ENCODE results near the gene PPP2R3C. TPM values are rescaled to one million over a fixed set of nuclear protein-coding genes. Genes with fewer than 3 reads are reported as not detected.

PPP2R3C gene
- total and polyA plus RNA-seq, 2 experiments from 2014 or later = 35.9 to 43.0 TPM

DNA sequence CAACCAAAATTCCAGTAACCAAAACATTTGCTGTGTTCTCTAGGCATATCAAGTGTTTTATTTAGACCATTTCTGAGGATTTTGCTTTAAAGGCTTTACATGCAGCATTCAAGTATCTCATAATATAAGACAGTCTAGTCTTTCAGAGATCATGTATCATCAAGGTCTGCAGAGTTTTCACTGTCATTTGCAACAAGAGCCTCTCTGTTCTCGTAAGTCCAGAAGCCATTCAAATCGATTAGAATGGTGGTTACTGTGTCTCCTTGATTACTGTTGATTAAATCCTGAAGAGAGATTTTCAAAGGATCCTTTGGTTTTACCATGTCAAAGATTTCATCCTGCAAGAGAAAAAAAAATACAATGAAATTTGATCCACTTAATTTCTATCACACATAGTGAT lies 36.3 kb downstream of the PPP2R3C start:
- ATAC-seq (no peak), DNase-seq (ENCODE audit: low spot score) (no peak)
- Histone ChIP-seq H3K36me3 (ENCODE audit: insufficient read depth) (peaks cover 6% of the 10 kb centered on the region; the same call in 1 of the 2 replicates), H3K4me3 (no peak overlapping the region), H3K27me3 (ENCODE audit: insufficient read depth) (no peaks in the 10 kb centered on the region), H4K20me1 (replicated peaks; ENCODE audit: insufficient read depth) (no peaks in the 10 kb centered on the region; the same call in 1 of the 2 replicates), H3K4me1 (ENCODE audit: insufficient read depth) (no peaks in the 10 kb centered on the region), H3K27ac (ENCODE audit: low read depth) (no peak overlapping the region), H2AFZ (no peak overlapping the region), H3K79me2 (replicated peaks; ENCODE audit: insufficient read depth) (no peaks in the 10 kb centered on the region), H3K4me2 (no peak overlapping the region), H3F3A (replicated peaks; ENCODE audit: low read depth) (no peaks in the 10 kb centered on the region), H3K9me2 (ENCODE audit: insufficient read depth) (no peaks in the 10 kb centered on the region)
- H3K4me1 Mint-ChIP-seq = no peaks in the 10 kb centered on the region
- H3K27ac Mint-ChIP-seq = no peak overlapping the region
- TF ChIP-seq STAT1 (IDR thresholded peaks at IDR 0.05; ENCODE audit: unreplicated experiment) (no peak), CREB1 (CRISPR knock-in tag; IDR thresholded peaks at IDR 0.05; ENCODE audit: low read depth) (no peak), NANOG (IDR thresholded peaks at IDR 0.05; ENCODE audit: borderline replicate concordance) (no peak), EZH2phosphoT487 (IDR thresholded peaks at IDR 0.05; ENCODE audit: unreplicated experiment) (no peak), ZNF114 (CRISPR knock-in tag; IDR thresholded peaks at IDR 0.05) (no peak), JUNB (IDR thresholded peaks at IDR 0.05; ENCODE audit: unreplicated experiment) (no peak), ZNF331 (CRISPR knock-in tag; IDR thresholded peaks at IDR 0.05; ENCODE audit: low read depth) (no peak)
- TF ChIP-seq, protein P1, sequence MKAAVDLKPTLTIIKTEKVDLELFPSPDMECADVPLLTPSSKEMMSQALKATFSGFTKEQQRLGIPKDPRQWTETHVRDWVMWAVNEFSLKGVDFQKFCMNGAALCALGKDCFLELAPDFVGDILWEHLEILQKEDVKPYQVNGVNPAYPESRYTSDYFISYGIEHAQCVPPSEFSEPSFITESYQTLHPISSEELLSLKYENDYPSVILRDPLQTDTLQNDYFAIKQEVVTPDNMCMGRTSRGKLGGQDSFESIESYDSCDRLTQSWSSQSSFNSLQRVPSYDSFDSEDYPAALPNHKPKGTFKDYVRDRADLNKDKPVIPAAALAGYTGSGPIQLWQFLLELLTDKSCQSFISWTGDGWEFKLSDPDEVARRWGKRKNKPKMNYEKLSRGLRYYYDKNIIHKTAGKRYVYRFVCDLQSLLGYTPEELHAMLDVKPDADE (IDR thresholded peaks at IDR 0.05) = no peak
- TF ChIP-seq, protein P2, sequence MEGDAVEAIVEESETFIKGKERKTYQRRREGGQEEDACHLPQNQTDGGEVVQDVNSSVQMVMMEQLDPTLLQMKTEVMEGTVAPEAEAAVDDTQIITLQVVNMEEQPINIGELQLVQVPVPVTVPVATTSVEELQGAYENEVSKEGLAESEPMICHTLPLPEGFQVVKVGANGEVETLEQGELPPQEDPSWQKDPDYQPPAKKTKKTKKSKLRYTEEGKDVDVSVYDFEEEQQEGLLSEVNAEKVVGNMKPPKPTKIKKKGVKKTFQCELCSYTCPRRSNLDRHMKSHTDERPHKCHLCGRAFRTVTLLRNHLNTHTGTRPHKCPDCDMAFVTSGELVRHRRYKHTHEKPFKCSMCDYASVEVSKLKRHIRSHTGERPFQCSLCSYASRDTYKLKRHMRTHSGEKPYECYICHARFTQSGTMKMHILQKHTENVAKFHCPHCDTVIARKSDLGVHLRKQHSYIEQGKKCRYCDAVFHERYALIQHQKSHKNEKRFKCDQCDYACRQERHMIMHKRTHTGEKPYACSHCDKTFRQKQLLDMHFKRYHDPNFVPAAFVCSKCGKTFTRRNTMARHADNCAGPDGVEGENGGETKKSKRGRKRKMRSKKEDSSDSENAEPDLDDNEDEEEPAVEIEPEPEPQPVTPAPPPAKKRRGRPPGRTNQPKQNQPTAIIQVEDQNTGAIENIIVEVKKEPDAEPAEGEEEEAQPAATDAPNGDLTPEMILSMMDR (conservative IDR thresholded peaks at IDR 0.05; ENCODE audit: low read depth in 2 of 2) = no peak
- TF ChIP-seq, protein P3, sequence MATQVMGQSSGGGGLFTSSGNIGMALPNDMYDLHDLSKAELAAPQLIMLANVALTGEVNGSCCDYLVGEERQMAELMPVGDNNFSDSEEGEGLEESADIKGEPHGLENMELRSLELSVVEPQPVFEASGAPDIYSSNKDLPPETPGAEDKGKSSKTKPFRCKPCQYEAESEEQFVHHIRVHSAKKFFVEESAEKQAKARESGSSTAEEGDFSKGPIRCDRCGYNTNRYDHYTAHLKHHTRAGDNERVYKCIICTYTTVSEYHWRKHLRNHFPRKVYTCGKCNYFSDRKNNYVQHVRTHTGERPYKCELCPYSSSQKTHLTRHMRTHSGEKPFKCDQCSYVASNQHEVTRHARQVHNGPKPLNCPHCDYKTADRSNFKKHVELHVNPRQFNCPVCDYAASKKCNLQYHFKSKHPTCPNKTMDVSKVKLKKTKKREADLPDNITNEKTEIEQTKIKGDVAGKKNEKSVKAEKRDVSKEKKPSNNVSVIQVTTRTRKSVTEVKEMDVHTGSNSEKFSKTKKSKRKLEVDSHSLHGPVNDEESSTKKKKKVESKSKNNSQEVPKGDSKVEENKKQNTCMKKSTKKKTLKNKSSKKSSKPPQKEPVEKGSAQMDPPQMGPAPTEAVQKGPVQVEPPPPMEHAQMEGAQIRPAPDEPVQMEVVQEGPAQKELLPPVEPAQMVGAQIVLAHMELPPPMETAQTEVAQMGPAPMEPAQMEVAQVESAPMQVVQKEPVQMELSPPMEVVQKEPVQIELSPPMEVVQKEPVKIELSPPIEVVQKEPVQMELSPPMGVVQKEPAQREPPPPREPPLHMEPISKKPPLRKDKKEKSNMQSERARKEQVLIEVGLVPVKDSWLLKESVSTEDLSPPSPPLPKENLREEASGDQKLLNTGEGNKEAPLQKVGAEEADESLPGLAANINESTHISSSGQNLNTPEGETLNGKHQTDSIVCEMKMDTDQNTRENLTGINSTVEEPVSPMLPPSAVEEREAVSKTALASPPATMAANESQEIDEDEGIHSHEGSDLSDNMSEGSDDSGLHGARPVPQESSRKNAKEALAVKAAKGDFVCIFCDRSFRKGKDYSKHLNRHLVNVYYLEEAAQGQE (IDR thresholded peaks at IDR 0.05; ENCODE audit: unreplicated experiment) = no peak
- TF ChIP-seq, protein P4, sequence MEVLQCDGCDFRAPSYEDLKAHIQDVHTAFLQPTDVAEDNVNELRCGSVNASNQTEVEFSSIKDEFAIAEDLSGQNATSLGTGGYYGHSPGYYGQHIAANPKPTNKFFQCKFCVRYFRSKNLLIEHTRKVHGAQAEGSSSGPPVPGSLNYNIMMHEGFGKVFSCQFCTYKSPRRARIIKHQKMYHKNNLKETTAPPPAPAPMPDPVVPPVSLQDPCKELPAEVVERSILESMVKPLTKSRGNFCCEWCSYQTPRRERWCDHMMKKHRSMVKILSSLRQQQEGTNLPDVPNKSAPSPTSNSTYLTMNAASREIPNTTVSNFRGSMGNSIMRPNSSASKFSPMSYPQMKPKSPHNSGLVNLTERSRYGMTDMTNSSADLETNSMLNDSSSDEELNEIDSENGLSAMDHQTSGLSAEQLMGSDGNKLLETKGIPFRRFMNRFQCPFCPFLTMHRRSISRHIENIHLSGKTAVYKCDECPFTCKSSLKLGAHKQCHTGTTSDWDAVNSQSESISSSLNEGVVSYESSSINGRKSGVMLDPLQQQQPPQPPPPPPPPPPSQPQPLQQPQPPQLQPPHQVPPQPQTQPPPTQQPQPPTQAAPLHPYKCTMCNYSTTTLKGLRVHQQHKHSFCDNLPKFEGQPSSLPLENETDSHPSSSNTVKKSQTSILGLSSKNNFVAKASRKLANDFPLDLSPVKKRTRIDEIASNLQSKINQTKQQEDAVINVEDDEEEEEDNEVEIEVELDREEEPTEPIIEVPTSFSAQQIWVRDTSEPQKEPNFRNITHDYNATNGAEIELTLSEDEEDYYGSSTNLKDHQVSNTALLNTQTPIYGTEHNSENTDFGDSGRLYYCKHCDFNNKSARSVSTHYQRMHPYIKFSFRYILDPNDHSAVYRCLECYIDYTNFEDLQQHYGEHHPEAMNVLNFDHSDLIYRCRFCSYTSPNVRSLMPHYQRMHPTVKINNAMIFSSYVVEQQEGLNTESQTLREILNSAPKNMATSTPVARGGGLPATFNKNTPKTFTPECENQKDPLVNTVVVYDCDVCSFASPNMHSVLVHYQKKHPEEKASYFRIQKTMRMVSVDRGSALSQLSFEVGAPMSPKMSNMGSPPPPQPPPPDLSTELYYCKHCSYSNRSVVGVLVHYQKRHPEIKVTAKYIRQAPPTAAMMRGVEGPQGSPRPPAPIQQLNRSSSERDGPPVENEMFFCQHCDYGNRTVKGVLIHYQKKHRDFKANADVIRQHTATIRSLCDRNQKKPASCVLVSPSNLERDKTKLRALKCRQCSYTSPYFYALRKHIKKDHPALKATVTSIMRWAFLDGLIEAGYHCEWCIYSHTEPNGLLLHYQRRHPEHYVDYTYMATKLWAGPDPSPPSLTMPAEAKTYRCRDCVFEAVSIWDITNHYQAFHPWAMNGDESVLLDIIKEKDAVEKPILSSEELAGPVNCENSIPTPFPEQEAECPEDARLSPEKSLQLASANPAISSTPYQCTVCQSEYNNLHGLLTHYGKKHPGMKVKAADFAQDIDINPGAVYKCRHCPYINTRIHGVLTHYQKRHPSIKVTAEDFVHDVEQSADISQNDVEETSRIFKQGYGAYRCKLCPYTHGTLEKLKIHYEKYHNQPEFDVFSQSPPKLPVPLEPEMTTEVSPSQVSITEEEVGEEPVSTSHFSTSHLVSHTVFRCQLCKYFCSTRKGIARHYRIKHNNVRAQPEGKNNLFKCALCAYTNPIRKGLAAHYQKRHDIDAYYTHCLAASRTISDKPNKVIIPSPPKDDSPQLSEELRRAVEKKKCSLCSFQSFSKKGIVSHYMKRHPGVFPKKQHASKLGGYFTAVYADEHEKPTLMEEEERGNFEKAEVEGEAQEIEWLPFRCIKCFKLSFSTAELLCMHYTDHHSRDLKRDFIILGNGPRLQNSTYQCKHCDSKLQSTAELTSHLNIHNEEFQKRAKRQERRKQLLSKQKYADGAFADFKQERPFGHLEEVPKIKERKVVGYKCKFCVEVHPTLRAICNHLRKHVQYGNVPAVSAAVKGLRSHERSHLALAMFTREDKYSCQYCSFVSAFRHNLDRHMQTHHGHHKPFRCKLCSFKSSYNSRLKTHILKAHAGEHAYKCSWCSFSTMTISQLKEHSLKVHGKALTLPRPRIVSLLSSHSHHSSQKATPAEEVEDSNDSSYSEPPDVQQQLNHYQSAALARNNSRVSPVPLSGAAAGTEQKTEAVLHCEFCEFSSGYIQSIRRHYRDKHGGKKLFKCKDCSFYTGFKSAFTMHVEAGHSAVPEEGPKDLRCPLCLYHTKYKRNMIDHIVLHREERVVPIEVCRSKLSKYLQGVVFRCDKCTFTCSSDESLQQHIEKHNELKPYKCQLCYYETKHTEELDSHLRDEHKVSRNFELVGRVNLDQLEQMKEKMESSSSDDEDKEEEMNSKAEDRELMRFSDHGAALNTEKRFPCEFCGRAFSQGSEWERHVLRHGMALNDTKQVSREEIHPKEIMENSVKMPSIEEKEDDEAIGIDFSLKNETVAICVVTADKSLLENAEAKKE (CRISPR knock-in tag; IDR thresholded peaks at IDR 0.05) = no peak
- H3K4me3 Mint-ChIP-seq = no peak overlapping the region
- no peaks in the 10 kb centered on the region for H3K27me3 Mint-ChIP-seq (ENCODE audit: insufficient read depth, low read depth, poor library complexity)
- H3K9me3 Mint-ChIP-seq = no peaks in the 10 kb centered on the region
- peaks cover 30% of the 10 kb centered on the region; the same call in 2 of the 3 replicates for H3K36me3 Mint-ChIP-seq (ENCODE audit: low read depth)
